ENCODE results near the gene SGTA. TPM values are rescaled to one million over a fixed set of nuclear protein-coding genes. Genes with fewer than 3 reads are reported as not detected.

Gene SGTA
- total and polyA plus RNA-seq, 2 of the 13 experiments (the other 11 are each of a cell fraction or from before 2014, with no cell fraction given) = 43.9 to 47.4 TPM

- TF ChIP-seq AFF4 (CRISPR knock-in tag; IDR thresholded peaks at IDR 0.05) (peak; percentile 86; the same call in 1 of the 2 replicates), ZSCAN29 (CRISPR knock-in tag; conservative IDR thresholded peaks at IDR 0.05) (no peak), ZNF564 (CRISPR knock-in tag; IDR thresholded peaks at IDR 0.05) (peak; percentile 88), HMG20A (CRISPR knock-in tag; IDR thresholded peaks at IDR 0.05; ENCODE audit: borderline replicate concordance) (no peak), SALL2 (CRISPR knock-in tag; IDR thresholded peaks at IDR 0.05) (peak; percentile 74), TRIM24 (CRISPR knock-in tag; IDR thresholded peaks at IDR 0.05) (0 out of 2 replicates have a peak, but pooled peaks have one; percentile 6), CEBPZ (IDR thresholded peaks at IDR 0.05; ENCODE audit: low read length) (no peak), ZNF792 (CRISPR knock-in tag; IDR thresholded peaks at IDR 0.05) (peak; percentile 99), NFE2L2 (IDR thresholded peaks at IDR 0.05; ENCODE audit: low read length) (no peak), PATZ1 (CRISPR knock-in tag; IDR thresholded peaks at IDR 0.05) (peak; percentile 83), HES4 (CRISPR knock-in tag; IDR thresholded peaks at IDR 0.05; ENCODE audit: borderline replicate concordance) (peak; percentile 97)
- TF ChIP-seq, protein P1, sequence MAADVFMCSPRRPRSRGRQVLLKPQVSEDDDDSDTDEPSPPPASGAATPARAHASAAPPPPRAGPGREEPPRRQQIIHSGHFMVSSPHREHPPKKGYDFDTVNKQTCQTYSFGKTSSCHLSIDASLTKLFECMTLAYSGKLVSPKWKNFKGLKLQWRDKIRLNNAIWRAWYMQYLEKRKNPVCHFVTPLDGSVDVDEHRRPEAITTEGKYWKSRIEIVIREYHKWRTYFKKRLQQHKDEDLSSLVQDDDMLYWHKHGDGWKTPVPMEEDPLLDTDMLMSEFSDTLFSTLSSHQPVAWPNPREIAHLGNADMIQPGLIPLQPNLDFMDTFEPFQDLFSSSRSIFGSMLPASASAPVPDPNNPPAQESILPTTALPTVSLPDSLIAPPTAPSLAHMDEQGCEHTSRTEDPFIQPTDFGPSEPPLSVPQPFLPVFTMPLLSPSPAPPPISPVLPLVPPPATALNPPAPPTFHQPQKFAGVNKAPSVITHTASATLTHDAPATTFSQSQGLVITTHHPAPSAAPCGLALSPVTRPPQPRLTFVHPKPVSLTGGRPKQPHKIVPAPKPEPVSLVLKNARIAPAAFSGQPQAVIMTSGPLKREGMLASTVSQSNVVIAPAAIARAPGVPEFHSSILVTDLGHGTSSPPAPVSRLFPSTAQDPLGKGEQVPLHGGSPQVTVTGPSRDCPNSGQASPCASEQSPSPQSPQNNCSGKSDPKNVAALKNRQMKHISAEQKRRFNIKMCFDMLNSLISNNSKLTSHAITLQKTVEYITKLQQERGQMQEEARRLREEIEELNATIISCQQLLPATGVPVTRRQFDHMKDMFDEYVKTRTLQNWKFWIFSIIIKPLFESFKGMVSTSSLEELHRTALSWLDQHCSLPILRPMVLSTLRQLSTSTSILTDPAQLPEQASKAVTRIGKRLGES (CRISPR knock-in tag; IDR thresholded peaks at IDR 0.05; ENCODE audit: borderline replicate concordance) = peak; percentile 85
- TF ChIP-seq, protein P2, sequence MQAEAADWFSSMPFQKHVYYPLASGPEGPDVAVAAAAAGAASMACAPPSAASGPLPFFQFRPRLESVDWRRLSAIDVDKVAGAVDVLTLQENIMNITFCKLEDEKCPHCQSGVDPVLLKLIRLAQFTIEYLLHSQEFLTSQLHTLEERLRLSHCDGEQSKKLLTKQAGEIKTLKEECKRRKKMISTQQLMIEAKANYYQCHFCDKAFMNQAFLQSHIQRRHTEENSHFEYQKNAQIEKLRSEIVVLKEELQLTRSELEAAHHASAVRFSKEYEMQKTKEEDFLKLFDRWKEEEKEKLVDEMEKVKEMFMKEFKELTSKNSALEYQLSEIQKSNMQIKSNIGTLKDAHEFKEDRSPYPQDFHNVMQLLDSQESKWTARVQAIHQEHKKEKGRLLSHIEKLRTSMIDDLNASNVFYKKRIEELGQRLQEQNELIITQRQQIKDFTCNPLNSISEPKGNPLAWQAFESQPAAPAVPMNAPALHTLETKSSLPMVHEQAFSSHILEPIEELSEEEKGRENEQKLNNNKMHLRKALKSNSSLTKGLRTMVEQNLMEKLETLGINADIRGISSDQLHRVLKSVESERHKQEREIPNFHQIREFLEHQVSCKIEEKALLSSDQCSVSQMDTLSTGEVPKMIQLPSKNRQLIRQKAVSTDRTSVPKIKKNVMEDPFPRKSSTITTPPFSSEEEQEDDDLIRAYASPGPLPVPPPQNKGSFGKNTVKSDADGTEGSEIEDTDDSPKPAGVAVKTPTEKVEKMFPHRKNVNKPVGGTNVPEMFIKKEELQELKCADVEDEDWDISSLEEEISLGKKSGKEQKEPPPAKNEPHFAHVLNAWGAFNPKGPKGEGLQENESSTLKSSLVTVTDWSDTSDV (CRISPR knock-in tag; IDR thresholded peaks at IDR 0.05) = peak; percentile 77; the same call in 1 of the 2 replicates
Measured at GRCh38 chr19:2739602-2740313, 43.3 kb downstream of the SGTA start, which contains the start of gene SLC39A3 (continued).

All from HepG2 (cell line).